ENCODE data around the gene SERTAD3.

GRCh38 chr19:40410030-40410389 is 34.1 kb downstream of the SERTAD3 start:
- no peak for TF ChIP-seq CHD2 (IDR thresholded peaks at IDR 0.05; ENCODE audit: low read length, partially characterized antibody)
- TF ChIP-seq USF1 (IDR thresholded peaks at IDR 0.05; ENCODE audit: borderline replicate concordance, low read depth) = no peak
- TF ChIP-seq CTCF (IDR thresholded peaks at IDR 0.05) = no peak
- no peak for TF ChIP-seq EZH2phosphoT487 (IDR thresholded peaks at IDR 0.05; ENCODE audit: borderline replicate concordance, low read depth)
- TF ChIP-seq RCOR1 (IDR thresholded peaks at IDR 0.05; ENCODE audit: low read length) = no peak
- TF ChIP-seq NRF1 (IDR thresholded peaks at IDR 0.05; ENCODE audit: low read depth, low read length) = no peak
- no peak for TF ChIP-seq YY1 (IDR thresholded peaks at IDR 0.05; ENCODE audit: low read depth)
- no peak for TF ChIP-seq POLR2AphosphoS5 (IDR thresholded peaks at IDR 0.05; ENCODE audit: low read depth, low read length)
- TF ChIP-seq NFIC (IDR thresholded peaks at IDR 0.05; ENCODE audit: borderline replicate concordance) = no peak

Measured in SK-N-SH (cell line).